Effector memory CD8-positive, alpha-beta T cell (primary cell): Measurements from ENCODE around the gene ZNF33A.
"Not testable (repeated sequence)": the region's sequence is repeated elsewhere in the genome, so short reads cannot be mapped to it uniquely, and the experiment has no call there.

Source experiments
- ATAC-seq: fragments of 150-1000 bp; cut with Tn5 transposase; replicated peaks from 2 replicates; pipeline ENCODE4 v1.10.0; 2021; ENCODE audit warnings: mild to moderate bottlenecking, moderate library complexity
- DNase-seq, 3 experiments: peaks; one replicate each; pipeline ENCODE4 v3.0.0; 2021
- H3K27ac Mint-ChIP-seq, 2 donors: one replicate each; pipeline ENCODE4 v1.8.0; 2022; ENCODE audit warnings: mild to moderate bottlenecking in 2 of 2, mixed read lengths in 2 of 2, moderate library complexity in 2 of 2
- H3K27me3 Mint-ChIP-seq, 2 donors: one replicate each; pipeline ENCODE4 v1.8.0; 2022; ENCODE audit warnings: mixed read lengths in 2 of 2
- H3K36me3 Mint-ChIP-seq: one replicate; pipeline ENCODE4 v1.8.0; 2022; ENCODE audit warnings: mild to moderate bottlenecking, moderate library complexity, mixed read lengths; ENCODE audit not compliant: insufficient read depth
- H3K4me1 Mint-ChIP-seq, 2 donors: one replicate each; pipeline ENCODE4 v1.8.0; 2022; ENCODE audit warnings: low read depth in 2 of 2, mixed read lengths in 2 of 2
- H3K4me3 Mint-ChIP-seq, 2 donors: one replicate each; pipeline ENCODE4 v1.8.0; 2022; ENCODE audit warnings: mild to moderate bottlenecking in 2 of 2, mixed read lengths in 2 of 2, moderate library complexity in 2 of 2
- H3K9me3 Mint-ChIP-seq, 2 donors: one replicate each; pipeline ENCODE4 v1.8.0; 2022; ENCODE audit warnings: mixed read lengths in 2 of 2

Gene ZNF33A

GRCh38 chr10:38069663-38070062 is 59.2 kb downstream of the ZNF33A start:
- not testable (repeated sequence) for H3K27me3 Mint-ChIP-seq, H3K4me3 Mint-ChIP-seq, H3K36me3 Mint-ChIP-seq, ATAC-seq, DNase-seq, H3K27ac Mint-ChIP-seq, H3K9me3 Mint-ChIP-seq, H3K4me1 Mint-ChIP-seq

GRCh38 chr10:38070501-38070900 is 60.0 kb downstream of the ZNF33A start:
- H3K4me3 Mint-ChIP-seq, result no peak overlapping the region
- H3K36me3 Mint-ChIP-seq, result no peaks in the 10 kb centered on the region
- peaks cover 10% of the 10 kb centered on the region in 2 donors for H3K27me3 Mint-ChIP-seq
- no peak overlapping the region for H3K27ac Mint-ChIP-seq
- no peaks in the 10 kb centered on the region for H3K9me3 Mint-ChIP-seq
- ATAC-seq, result no peak
- peaks cover 2 to 6% of the 10 kb centered on the region in 2 donors for H3K4me1 Mint-ChIP-seq
- DNase-seq, result no peak

GRCh38 chr10:38072552-38072951 is 62.1 kb downstream of the ZNF33A start:
- H3K27me3 Mint-ChIP-seq, result peaks cover 10% of the 10 kb centered on the region in 2 donors
- DNase-seq, result no peak
- H3K4me3 Mint-ChIP-seq, result no peak overlapping the region
- no peak for ATAC-seq
- no peaks in the 10 kb centered on the region for H3K36me3 Mint-ChIP-seq
- peaks cover 2 to 6% of the 10 kb centered on the region in 2 donors for H3K4me1 Mint-ChIP-seq
- H3K9me3 Mint-ChIP-seq, result peaks cover 0 to 9% of the 10 kb centered on the region in 2 donors
- H3K27ac Mint-ChIP-seq, result no peak overlapping the region

GRCh38 chr10:38076687-38077086 is 66.2 kb downstream of the ZNF33A start:
- peaks cover 0 to 9% of the 10 kb centered on the region in 2 donors for H3K9me3 Mint-ChIP-seq

DNA sequence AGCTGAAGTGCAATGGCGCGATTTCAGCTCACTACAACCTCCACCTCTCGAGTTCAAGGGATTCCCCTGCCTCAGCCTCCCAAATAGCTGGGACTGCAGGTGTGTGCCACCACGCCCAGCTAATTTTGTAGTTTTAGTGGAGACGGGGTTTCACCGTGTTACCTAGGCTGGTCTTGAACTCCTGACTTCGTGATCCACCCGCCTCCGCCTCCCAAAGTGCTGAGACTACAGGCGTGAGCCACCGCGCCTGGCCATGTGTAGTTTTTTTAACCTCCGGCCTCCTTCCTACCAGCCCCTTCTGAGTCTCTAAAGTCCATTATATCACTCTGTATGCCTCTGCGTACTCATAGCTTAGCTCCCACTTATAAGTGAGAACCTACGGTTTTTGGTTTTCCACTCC is 82.8 kb downstream of the ZNF33A start:
- peak overlapping the region; percentile 87 to 89 for H3K4me3 Mint-ChIP-seq
- ATAC-seq, H3K27ac Mint-ChIP-seq, H3K9me3 Mint-ChIP-seq, DNase-seq, H3K27me3 Mint-ChIP-seq: not testable (repeated sequence)
- peaks cover 34% of the 10 kb centered on the region for H3K36me3 Mint-ChIP-seq
- H3K4me1 Mint-ChIP-seq, result peaks cover 21 to 28% of the 10 kb centered on the region in 2 donors

More at GRCh38 chr10:38076687-38077086, 66.2 kb downstream of the ZNF33A start:
- H3K27me3 Mint-ChIP-seq, result peaks cover 16 to 17% of the 10 kb centered on the region in 2 donors
- DNase-seq, result no peak
- no peak for ATAC-seq
- H3K4me3 Mint-ChIP-seq, result no peak overlapping the region
- H3K36me3 Mint-ChIP-seq, result no peaks in the 10 kb centered on the region
- no peak overlapping the region for H3K27ac Mint-ChIP-seq
- peaks cover 0 to 2% of the 10 kb centered on the region in 2 donors for H3K4me1 Mint-ChIP-seq

DNA sequence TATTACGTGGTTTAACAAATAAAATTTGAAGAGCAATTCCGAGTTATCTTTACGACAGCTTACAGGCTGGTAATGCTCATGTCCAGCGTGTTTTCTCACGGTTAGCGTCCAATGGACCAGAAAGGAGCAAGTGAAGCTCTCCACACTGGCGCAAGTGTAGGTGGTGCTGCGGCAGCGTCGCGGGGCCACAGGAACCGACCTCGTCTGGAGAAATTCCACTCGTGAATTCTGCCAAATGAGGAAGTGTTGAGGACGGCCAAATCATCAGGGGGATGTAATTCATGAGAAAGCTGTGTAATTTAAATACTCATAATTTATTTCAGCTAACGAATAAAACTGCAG is 83.3 kb downstream of the ZNF33A start:
- H3K27me3 Mint-ChIP-seq, result no peaks in the 10 kb centered on the region
- ATAC-seq (peak; percentile 1), DNase-seq (no peak)
- no peaks in the 10 kb centered on the region for H3K9me3 Mint-ChIP-seq
- H3K36me3 Mint-ChIP-seq, result peaks cover 37% of the 10 kb centered on the region
- H3K4me1 Mint-ChIP-seq, result peaks cover 21 to 28% of the 10 kb centered on the region in 2 donors
- H3K4me3 Mint-ChIP-seq, result peak overlapping the region; percentile 87 to 89
- peak overlapping the region; percentile 96 to 98 for H3K27ac Mint-ChIP-seq

- peaks cover 21 to 31% of the 10 kb centered on the region in 2 donors for H3K4me1 Mint-ChIP-seq
- no peaks in the 10 kb centered on the region for H3K27me3 Mint-ChIP-seq
- peak within 1 kb of the TSS; percentile 87 to 89 for H3K4me3 Mint-ChIP-seq
- peak within 1 kb of the TSS; percentile 96 to 98 for H3K27ac Mint-ChIP-seq
- peaks cover 37% of the 10 kb centered on the region for H3K36me3 Mint-ChIP-seq
- DNase-seq (peak; percentile 85 to 88 (median 87)), ATAC-seq (peak; percentile 96)
- H3K9me3 Mint-ChIP-seq, result no peaks in the 10 kb centered on the region
Observed at GRCh38 chr10:38094158-38094926, 83.9 kb downstream of the ZNF33A start, which contains the start of gene ZNF37A. Gene ZNF37A (plus strand): TSS chr10:38094337. CDS start chr10:38096618, 2,281 bp downstream.

GRCh38 chr10:38094927-38095574 is 84.6 kb downstream of the ZNF33A start:
- H3K27ac Mint-ChIP-seq, result peak overlapping the region; percentile 96 to 98
- H3K4me3 Mint-ChIP-seq, result peak overlapping the region; percentile 87 to 89
- DNase-seq (no peak), ATAC-seq (no peak)
- H3K36me3 Mint-ChIP-seq, result peaks cover 37% of the 10 kb centered on the region
- H3K4me1 Mint-ChIP-seq, result peaks cover 21 to 31% of the 10 kb centered on the region in 2 donors
- no peaks in the 10 kb centered on the region for H3K27me3 Mint-ChIP-seq
- H3K9me3 Mint-ChIP-seq, result peaks cover 4 to 7% of the 10 kb centered on the region in 2 donors

GRCh38 chr10:38102880-38103279 is 92.4 kb downstream of the ZNF33A start:
- DNase-seq (no peak), ATAC-seq (no peak)
- Mint-ChIP-seq H3K9me3 (peaks cover 15 to 27% of the 10 kb centered on the region in 2 donors), H3K4me3 (no peak overlapping the region), H3K27ac (no peak overlapping the region), H3K27me3 (no peaks in the 10 kb centered on the region), H3K36me3 (peaks cover 43% of the 10 kb centered on the region), H3K4me1 (peaks cover 2 to 7% of the 10 kb centered on the region in 2 donors)

- ATAC-seq (no peak), DNase-seq (no peak)
- Mint-ChIP-seq H3K4me3 (no peak overlapping the region), H3K36me3 (peaks cover 38% of the 10 kb centered on the region), H3K27me3 (no peaks in the 10 kb centered on the region), H3K4me1 (peaks cover 0 to 3% of the 10 kb centered on the region in 2 donors), H3K27ac (no peak overlapping the region), H3K9me3 (peaks cover 20 to 34% of the 10 kb centered on the region in 2 donors)
Observed at GRCh38 chr10:38103756-38104155, 93.3 kb downstream of the ZNF33A start.

DNA sequence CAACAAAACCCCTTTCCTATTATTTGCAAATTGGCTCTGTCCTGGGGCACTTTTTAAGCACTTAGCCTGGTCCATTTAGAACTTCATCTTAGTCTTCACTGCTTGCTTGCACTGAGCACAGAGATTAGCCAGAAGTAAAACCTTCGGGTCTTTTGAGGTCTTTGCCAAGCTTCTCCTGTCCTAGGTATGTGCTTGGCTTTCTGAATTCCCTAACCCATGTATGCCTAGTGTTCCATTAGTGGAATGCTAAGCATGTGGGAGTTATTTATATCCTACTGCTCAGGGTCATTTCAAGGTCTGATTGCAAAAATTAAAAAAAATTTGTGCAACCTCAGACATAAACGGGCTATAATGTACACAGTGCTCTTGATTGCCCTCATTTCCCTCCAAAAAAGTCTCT is 101.7 kb downstream of the ZNF33A start:
- no peak overlapping the region for H3K4me3 Mint-ChIP-seq
- H3K36me3 Mint-ChIP-seq, result peaks cover 34% of the 10 kb centered on the region
- H3K27ac Mint-ChIP-seq, result no peak overlapping the region
- peaks cover 16 to 41% of the 10 kb centered on the region in 2 donors for H3K9me3 Mint-ChIP-seq
- DNase-seq (no peak), ATAC-seq (no peak)
- no peaks in the 10 kb centered on the region for H3K27me3 Mint-ChIP-seq
- H3K4me1 Mint-ChIP-seq, result no peaks in the 10 kb centered on the region
